ENCODE measurements around the gene MUL1. TPM values are rescaled to one million over a fixed set of nuclear protein-coding genes. Genes with fewer than 3 reads are reported as not detected.
A peak's percentile ranks its signal among the peaks of the same experiment; 100 is the strongest.

MUL1 gene
- total RNA-seq, 3 donors from 2014 or later = 31.5 to 44.9 (median 44.7) TPM

DNA sequence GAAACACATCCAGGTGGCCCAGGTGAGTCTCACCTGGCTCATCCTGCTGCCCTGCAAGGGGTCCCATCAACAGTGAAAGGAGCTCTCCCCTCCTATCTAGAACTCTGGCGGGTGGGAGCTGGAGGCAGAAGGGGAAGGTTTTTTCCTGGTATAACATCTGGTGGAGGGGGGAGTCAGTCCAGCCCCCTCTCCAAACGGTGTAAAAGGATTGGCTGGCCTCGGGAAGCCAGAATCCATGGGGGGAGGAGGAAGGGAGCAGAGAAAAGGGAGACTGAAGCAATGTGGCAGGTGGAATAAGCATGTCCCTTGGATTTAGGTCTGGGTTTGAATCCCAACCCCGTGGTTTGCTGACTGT, 20.7 kb downstream of the MUL1 start:
- Histone ChIP-seq H3K36me3 (ENCODE audit: low read depth) (no peaks in the 10 kb centered on the region), H3K4me3 (no peak overlapping the region), H3K9me3 (no peaks in the 10 kb centered on the region), H3K4me1 (ENCODE audit: low read depth) (peaks cover 17% of the 10 kb centered on the region)
- intact Hi-C loops (cut with DNase I, micrococcal nuclease) = no loop called here
- TF ChIP-seq, protein P1, sequence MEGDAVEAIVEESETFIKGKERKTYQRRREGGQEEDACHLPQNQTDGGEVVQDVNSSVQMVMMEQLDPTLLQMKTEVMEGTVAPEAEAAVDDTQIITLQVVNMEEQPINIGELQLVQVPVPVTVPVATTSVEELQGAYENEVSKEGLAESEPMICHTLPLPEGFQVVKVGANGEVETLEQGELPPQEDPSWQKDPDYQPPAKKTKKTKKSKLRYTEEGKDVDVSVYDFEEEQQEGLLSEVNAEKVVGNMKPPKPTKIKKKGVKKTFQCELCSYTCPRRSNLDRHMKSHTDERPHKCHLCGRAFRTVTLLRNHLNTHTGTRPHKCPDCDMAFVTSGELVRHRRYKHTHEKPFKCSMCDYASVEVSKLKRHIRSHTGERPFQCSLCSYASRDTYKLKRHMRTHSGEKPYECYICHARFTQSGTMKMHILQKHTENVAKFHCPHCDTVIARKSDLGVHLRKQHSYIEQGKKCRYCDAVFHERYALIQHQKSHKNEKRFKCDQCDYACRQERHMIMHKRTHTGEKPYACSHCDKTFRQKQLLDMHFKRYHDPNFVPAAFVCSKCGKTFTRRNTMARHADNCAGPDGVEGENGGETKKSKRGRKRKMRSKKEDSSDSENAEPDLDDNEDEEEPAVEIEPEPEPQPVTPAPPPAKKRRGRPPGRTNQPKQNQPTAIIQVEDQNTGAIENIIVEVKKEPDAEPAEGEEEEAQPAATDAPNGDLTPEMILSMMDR (IDR thresholded peaks at IDR 0.05) = no peak
- no peak for DNase-seq
- ATAC-seq = no peak

DNA sequence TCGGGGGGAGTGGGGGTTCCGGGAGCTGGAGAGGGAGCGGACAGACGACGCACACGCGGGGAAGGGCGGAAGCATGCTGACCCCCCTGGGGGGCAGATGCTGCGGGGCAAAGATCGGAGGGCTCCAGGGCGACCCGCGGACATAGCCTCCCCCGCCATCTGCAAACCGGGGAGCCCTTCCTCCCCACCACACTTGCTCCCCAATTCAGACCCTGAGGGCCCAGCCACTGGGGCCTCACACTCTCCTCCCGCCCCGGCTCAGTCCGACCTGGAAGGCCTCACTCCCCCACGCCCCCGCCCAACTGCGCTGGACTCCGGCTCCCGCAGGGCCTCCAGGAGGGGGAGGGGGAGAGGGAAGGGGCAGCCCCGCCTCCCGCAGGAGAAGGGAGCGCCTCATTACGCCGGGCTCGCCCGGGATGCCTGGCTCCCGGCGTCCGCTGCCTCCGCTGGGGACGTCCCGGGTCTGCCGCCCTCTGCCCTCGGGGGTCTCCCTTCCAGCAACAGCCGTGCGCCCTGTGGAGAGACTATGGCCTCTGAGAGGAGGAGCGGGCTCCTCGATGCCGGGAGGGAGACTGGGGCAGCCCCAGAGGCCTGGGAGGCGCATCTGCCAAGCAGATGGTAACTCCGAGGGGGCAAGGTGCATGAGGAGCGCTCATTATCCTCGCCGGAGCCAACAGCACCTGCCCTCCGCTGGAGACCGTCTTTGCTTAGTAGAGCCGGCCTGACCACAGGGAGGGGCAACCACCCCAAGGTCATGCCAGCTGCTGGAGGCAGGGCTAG, 21.3 kb downstream of the MUL1 start:
- ATAC-seq (peak; percentile 79), DNase-seq (peak; percentile 88 to 92 (median 89))
- Histone ChIP-seq H3K9me3 (no peaks in the 10 kb centered on the region), H3K36me3 (ENCODE audit: low read depth) (no peaks in the 10 kb centered on the region), H3K4me3 (peak overlapping the region; percentile 74), H3K4me1 (ENCODE audit: low read depth) (peaks cover 17% of the 10 kb centered on the region)
- intact Hi-C loops (cut with DNase I, micrococcal nuclease) = no loop called here
- TF ChIP-seq, protein P1 (IDR thresholded peaks at IDR 0.05) = no peak

DNA sequence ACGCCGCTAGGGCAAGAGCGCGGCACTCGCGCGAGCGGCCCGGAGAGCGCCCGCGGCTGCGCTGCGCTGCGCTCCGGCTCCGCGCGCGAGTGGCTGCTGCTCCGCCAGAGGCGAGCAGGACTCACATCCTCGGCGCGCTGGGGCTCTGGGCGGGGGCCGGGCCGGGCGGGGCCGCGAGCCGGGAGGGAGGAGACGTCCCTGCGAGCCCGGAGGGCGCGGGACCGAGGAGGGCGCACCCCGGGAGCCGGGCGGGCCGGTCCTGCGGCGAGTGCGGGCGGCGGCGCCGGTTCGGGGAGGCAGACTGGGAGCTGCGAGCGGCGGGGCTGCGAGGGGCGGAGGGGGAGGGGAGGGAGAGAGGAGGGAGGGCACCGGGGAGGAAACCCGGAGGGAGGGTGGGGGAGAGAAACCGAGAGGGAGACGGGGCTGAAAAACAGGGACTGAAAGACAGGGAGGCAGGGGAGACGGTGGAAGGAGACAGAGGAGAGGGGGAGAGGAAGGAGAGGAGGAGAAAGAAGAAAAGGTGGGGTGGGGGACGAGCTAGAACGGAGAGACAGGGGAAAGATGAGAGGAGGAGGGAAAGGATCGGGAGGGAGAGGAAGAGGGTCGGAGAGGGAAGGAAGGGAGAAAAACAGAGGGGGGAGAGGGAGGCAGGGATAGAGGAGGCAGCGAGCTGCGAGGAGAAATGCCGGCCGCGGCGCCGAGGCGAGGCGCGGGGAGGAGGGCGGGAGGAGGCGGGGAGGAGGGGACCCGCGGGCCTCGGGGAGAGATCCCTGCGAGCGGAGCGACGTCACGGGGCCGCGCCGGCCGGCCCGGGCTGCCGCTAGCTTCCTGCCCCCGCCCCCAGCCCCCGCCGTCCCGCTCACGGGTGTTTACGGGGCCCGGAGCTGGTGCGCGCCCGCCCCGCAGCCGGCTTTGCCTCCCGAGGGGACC, 22.2 kb downstream of the MUL1 start, which contains the start of gene CAMK2N1:
Gene CAMK2N1, minus strand, starts transcription at position 684 of the 930 bp plus-strand sequence. CDS start 831 bp downstream, outside the sequence.
- no peaks in the 10 kb centered on the region for H3K36me3 ChIP-seq (ENCODE audit: low read depth)
- H3K4me3 ChIP-seq = peak within 1 kb of the TSS; percentile 74
- peaks cover 21% of the 10 kb centered on the region for H3K4me1 ChIP-seq (ENCODE audit: low read depth)
- intact Hi-C loops (cut with DNase I, micrococcal nuclease) = no loop called here
- no peaks in the 10 kb centered on the region for H3K9me3 ChIP-seq
- TF ChIP-seq, protein P1 (IDR thresholded peaks at IDR 0.05) = no peak
- ATAC-seq (peak; percentile 79), DNase-seq (peak; percentile 84 to 92 (median 87))

DNA sequence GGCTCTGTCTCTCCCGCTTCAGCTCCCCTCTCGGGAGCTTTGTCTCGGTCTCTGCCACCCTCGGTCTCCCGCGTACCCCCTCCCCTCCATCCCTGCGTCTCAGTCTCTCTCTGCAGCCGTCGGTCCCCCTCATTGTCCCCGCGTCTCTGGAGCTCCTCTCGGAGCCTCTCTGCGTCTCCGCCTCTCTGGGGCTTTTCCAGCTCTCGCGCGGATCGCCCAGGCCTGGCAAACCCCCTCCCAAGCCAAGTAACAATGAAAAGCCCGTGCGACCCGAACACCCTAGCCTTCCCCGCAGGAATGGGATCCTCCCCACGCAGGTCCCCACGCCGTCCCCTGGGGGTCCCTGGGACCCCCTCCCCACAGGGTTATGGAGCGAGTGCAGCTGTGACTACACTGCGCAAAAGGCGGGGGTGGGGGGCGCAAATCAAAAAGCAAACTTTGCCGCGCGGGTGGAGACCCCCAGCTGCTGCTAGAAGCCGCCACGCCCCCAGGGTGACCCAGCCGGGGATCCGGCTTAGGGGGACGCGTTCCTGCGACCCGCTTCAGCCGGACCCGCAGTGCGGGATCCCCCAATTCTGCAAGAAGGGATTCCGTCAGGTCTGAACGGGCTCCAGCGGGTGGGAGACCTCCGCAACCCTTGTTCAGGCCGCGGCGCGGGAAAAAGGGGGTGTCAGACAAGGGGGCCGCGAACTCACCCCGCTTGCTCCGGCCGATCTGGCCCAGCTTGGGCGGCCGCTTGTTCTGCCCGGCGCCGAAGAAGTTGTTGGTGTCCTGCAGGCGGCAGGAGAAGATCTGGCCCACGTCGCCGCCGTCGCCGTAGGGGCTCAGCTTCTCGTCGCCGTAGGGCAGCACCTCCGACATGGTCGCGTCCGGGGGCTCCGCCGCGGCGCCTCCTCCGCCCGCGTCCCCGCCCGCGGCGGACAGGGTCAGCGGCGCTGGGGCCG, 23.2 kb downstream of the MUL1 start:
- no peaks in the 10 kb centered on the region for H3K36me3 ChIP-seq (ENCODE audit: low read depth)
- DNase-seq = peak; percentile 41 to 61 (median 57)
- peak overlapping the region; percentile 74 for H3K4me3 ChIP-seq
- no peak for ATAC-seq
- H3K4me1 ChIP-seq (ENCODE audit: low read depth) = peaks cover 28% of the 10 kb centered on the region
- no peaks in the 10 kb centered on the region for H3K9me3 ChIP-seq
- TF ChIP-seq, protein P1 (IDR thresholded peaks at IDR 0.05) = no peak
- intact Hi-C loops (cut with DNase I, micrococcal nuclease) = no loop called here
